NCI-H2029 treated with DMSO at 0.1 percent for 48 hours (cell line): Measurements from ENCODE around the gene OPCML.

ENCODE experiments used
- DNase-seq: peaks from one replicate; lab custom pipeline; 2025; lab: John Stamatoyannopoulos, UW

Gene OPCML

GRCh38 chr11:132982772-132983640 is 549.3 kb downstream of the OPCML start:
- no peak for DNase-seq

- no peak for DNase-seq
Observed at GRCh38 chr11:132981131-132981956, 551.0 kb downstream of the OPCML start.

- no peak for DNase-seq
Observed at GRCh38 chr11:132980670-132981069, 551.6 kb downstream of the OPCML start.

GRCh38 chr11:132977746-132978145 is 554.6 kb downstream of the OPCML start:
- DNase-seq = no peak

DNA sequence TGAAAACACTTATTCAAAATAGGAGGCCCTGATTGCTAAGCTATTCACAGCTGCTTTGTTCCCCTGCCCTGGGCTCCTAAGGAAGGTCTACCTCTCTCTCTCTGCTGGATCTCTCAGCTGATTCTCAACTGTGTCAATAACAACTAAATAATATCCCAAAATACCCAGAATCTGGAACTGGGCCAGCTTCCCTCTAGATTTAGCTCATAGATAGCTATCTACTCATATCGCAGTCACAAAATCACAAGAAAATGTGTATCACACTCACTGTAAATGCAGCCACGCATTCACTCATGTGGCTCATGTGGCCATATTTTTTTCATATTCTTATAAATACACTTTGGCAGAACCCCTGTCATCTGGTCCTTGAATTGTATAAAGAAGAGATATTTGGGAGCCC is 555.1 kb downstream of the OPCML start:
- no peak for DNase-seq

- DNase-seq = no peak
Observed at GRCh38 chr11:132976115-132976514, 556.2 kb downstream of the OPCML start.

DNA sequence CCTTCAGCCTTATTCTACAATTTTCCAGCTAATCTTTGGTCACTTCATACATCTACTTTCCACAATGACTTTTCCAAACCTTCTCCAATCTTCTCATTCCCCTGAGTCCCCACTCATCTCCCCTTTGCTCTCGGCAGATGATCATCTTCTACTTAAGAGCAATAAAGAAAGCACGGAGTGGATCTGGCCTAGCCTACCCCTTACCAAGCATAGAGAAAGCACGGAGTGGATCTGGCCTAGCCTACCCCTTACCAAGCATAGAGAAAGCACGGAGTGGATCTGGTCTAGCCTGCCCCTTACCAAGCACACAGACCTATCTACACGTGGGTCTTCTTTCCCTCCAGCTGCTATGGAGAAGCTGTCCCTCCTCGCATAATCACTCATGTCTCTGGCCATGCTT is 558.6 kb downstream of the OPCML start:
- no peak for DNase-seq

DNA sequence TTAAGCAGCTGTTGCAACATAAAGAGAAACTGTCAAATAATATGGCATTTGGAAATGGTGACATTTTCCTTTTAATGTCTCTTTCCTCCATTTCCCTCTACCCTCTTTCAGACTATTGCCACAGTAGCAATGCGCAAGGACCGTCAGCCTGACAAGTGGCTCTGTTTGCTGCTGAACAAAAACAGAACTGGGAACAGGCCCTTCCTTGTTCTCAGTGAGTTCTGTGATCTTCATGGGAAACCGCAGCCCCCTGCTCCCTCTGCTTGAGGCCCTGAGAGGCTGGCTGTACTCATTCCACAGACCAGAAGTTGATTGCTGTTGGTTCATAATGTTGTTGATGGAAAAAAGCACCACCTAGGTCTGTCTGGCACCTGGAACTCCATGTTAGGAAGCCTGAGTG is 559.7 kb downstream of the OPCML start:
- DNase-seq = no peak

DNA sequence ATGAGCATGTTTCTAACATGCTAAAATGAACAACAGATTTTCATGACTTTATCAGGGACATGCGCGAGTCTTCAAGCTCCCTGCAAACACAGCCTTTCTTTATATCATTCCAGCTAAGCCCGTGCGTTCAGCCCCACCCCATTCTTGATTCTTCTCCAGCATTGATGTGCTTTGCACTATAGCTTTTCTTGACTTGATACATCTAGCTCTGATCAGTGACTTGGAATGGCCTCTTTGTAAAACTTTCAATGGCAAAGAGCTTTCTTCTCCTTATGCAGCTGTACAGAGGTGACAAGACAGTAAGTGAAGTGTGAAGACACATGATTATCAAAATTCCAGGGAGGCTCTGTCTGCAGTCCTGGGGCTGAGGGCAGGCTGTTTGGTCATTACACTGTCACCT is 561.0 kb downstream of the OPCML start:
- DNase-seq = no peak

- DNase-seq = no peak
Observed at GRCh38 chr11:132969892-132970291, 562.4 kb downstream of the OPCML start.

DNA sequence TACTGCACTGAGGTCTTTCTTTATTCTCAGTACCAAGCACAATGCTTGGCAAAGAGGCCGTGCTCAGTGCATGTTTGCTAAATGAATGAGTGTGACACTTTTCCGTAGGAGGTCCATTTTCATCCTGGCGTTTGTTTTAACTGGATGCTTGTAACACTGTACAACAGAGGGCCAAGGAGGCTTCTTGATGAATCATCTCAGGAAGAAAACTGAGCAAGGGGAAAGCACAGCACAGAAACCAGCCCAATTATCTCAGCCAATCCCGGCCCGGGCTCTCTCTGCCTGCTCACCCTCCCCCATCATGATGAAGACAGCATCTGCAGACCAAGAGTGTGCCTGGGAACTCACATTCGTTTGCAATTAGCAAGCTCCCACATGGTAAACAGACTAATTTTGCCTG is 570.3 kb downstream of the OPCML start:
- no peak for DNase-seq

DNA sequence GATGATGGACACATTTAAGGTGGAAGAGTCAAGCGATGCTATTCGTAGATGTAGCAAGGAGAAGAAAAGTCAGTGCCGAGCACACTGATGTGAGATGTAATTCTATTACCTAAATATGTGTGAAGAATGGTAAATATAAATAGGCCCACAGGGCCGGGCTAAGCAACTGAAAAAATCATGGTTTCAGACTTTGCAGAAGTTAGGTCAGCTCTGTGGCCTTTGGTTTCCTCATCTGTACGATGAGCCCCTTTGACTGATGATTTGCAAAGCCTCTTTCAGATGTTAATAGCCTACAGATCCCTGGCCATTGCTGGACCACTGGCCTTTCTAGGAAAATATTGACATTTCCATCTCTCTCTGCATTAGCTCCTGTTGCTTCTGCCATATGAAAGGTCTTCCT is 570.8 kb downstream of the OPCML start:
- no peak for DNase-seq

DNA sequence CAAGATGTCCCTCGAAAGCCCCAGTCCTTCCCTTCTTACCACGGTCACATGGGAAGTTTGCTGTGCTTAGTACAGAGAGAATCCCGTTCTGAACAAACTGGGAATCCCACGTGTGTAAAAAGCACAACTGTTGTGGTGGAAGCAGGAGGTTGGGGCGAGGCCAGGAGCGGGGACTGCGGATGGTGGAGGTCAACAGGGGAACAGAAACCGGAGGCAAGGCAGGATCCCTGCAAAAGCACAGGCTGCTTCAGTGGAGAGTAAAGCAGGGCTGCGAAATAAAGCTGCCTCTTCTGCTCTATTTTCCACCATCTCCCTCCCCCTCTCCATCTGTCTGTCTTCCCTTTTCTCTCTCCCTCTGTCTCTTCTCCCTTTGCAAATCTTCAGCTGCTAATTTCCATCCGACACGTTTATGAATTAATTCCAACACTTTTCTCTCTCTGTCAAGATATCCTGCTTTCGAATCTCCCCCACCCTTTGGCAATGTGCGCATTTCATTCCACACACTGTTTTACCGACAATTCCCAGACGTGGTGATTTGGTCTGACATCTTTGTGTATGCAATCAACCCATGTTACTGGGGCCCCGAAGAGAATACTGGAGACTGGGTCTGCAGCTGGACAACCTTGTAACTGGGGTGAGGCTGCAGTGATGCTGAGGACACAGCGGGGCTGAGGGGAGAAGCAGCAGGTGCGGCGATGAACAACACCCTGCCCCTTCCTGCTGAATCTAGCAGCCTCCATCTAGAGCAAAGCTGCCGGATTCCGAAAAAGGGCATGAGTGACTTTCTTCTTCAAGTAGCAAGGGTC is 571.8 kb downstream of the OPCML start:
- DNase-seq = no peak

DNA sequence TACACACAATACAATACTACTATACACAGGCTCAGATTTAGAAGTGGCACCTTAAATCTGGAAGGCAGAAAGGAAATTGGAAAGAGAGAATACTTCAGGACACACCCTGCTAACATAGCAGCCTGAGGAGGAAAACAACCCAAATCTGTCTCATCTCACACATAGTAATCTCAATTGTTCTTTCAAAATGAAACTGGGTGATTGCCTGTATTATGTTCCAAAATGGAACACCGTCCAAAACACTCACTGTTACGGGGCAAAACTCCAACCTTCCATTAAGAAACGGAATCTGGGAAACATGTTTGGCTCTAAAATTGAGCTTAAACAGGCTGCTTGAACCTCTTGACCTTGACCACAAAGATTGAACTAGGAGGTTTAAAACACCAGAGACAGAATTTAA is 572.6 kb downstream of the OPCML start:
- DNase-seq = no peak

DNA sequence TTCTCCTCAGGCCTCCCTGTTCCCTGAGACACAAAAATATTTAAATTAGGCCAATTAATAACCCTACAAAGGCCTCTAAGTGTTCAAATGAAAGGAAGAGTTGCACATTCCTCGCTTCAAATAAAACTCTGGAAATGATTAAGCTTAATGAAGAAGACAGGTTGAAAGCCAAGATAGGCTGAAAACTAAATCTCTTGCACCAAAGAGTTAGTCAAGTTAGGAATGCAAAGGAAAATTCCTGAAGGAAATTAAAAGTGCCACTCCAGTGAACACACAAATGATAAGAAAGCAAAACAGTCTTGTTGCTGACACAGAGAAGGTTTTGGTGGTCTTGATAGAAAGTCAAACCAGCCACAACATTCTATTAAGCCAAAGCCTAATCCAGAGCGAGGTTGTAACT is 574.4 kb downstream of the OPCML start:
- no peak for DNase-seq

DNA sequence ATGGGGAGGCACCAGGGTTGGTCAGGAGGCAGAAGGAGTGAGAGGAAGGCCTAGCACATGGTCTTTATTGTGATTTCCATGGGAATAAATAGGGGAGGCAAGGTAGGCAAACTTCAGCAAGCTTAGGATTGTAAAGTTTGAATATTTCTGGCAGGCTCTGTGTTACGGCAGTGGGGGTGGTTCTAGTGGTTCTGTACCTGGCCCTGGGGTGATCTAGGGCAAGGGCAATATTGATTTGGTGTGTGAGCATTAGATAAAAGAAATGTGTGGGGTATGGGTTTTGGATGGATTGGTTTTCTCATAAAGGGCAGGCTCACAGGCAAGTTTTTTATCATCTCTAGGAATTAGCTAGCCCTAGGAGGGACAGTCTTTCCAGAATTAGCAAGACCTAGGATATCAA is 584.0 kb downstream of the OPCML start:
- DNase-seq = no peak

- no peak for DNase-seq
Observed at GRCh38 chr11:132944569-132944944, 587.7 kb downstream of the OPCML start.

- no peak for DNase-seq
Observed at GRCh38 chr11:132943706-132944568, 588.4 kb downstream of the OPCML start.

- DNase-seq = no peak
Observed at GRCh38 chr11:132943357-132943705, 589.0 kb downstream of the OPCML start.

DNA sequence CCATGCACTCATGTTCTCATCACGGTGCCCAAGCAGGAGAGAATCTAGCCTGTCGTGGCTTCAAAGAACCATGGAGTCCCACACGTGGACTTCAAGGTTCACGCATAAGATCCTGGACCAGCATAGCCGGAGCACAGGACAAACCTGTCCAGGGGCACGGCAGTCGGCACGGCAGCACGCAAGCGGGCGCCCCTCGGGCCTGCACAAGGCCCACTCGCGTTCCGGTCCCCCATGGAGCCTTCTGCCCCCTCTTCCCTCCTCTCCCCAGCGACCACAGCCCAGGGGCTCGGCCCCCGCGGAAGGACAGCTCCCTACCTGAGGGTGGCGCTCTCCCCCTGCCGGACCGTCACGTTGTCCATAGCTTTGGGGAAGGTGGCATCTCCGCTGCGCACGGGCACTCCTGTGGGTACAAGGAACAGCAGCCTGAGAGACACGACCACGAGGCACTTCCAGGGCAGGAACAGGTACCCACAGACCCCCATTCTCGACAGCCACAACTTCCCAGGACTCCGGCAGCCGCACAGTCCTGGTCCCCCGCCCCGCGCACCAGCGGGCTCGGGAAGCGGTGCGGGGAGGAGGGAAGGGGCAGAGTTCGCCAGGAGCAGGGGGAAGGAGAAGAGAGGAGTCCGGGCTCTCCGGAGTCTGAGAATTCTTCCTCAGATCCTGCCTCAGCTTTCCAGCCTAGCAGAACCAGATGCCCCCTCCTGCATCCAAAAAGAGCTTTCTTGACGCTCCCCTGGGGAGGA is 589.5 kb downstream of the OPCML start:
- no peak for DNase-seq

GRCh38 chr11:132941761-132942160 is 590.5 kb downstream of the OPCML start:
- DNase-seq = no peak
